Measurements from ENCODE around the gene MACROD2.

The MACROD2 gene

DNA sequence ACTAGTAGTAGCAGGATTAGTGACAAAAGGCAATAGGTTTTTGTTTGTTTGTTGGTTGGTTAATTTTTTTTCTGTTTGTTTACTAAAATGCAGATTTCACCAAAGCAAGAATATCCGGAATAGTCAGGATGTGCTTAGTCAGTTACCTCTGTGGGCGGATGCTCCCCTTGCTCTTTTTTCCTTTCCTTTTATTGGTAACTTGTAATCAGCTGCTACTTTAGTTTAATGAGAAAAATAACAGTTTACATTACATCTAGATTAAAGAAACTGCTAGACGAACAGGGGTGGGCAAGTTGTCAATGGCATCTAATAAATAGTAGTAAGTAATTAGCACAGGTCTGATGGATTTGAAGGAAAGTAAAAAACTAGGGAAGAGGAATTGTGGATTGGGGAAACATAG, 989.0 kb downstream of the MACROD2 start (continued):
- TF ChIP-seq ZXDB (tag by site-specific recombination; IDR thresholded peaks at IDR 0.05) (no peak), ZNF157 (tag by site-specific recombination; IDR thresholded peaks at IDR 0.05) (no peak), ZNF623 (tag by site-specific recombination; IDR thresholded peaks at IDR 0.05) (no peak), ZNF530 (tag by site-specific recombination; IDR thresholded peaks at IDR 0.05; ENCODE audit: low read depth) (no peak), GLI2 (tag by site-specific recombination; IDR thresholded peaks at IDR 0.05; ENCODE audit: borderline replicate concordance, low read depth) (no peak), ZNF184 (tag by site-specific recombination; IDR thresholded peaks at IDR 0.05) (no peak), ZNF274 (IDR thresholded peaks at IDR 0.05; ENCODE audit: low read length) (no peak), ZNF274 (tag by site-specific recombination; IDR thresholded peaks at IDR 0.05; ENCODE audit: borderline replicate concordance) (no peak), ZNF501 (tag by site-specific recombination; IDR thresholded peaks at IDR 0.05) (no peak)
- TF ChIP-seq, protein P1, sequence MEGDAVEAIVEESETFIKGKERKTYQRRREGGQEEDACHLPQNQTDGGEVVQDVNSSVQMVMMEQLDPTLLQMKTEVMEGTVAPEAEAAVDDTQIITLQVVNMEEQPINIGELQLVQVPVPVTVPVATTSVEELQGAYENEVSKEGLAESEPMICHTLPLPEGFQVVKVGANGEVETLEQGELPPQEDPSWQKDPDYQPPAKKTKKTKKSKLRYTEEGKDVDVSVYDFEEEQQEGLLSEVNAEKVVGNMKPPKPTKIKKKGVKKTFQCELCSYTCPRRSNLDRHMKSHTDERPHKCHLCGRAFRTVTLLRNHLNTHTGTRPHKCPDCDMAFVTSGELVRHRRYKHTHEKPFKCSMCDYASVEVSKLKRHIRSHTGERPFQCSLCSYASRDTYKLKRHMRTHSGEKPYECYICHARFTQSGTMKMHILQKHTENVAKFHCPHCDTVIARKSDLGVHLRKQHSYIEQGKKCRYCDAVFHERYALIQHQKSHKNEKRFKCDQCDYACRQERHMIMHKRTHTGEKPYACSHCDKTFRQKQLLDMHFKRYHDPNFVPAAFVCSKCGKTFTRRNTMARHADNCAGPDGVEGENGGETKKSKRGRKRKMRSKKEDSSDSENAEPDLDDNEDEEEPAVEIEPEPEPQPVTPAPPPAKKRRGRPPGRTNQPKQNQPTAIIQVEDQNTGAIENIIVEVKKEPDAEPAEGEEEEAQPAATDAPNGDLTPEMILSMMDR (tag by site-specific recombination; IDR thresholded peaks at IDR 0.05), result no peak
- TF ChIP-seq, protein P2, sequence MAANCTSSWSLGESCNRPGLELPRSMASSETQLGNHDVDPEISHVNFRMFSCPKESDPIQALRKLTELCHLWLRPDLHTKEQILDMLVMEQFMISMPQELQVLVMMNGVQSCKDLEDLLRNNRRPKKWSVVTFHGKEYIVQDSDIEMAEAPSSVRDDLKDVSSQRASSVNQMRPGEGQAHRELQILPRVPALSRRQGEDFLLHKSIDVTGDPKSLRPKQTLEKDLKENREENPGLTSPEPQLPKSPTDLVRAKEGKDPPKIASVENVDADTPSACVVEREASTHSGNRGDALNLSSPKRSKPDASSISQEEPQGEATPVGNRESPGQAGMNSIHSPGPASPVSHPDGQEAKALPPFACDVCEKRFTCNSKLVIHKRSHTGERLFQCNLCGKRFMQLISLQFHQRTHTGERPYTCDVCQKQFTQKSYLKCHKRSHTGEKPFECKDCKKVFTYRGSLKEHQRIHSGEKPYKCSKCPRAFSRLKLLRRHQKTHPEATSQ (tag by site-specific recombination; IDR thresholded peaks at IDR 0.05), result no peak

DNA sequence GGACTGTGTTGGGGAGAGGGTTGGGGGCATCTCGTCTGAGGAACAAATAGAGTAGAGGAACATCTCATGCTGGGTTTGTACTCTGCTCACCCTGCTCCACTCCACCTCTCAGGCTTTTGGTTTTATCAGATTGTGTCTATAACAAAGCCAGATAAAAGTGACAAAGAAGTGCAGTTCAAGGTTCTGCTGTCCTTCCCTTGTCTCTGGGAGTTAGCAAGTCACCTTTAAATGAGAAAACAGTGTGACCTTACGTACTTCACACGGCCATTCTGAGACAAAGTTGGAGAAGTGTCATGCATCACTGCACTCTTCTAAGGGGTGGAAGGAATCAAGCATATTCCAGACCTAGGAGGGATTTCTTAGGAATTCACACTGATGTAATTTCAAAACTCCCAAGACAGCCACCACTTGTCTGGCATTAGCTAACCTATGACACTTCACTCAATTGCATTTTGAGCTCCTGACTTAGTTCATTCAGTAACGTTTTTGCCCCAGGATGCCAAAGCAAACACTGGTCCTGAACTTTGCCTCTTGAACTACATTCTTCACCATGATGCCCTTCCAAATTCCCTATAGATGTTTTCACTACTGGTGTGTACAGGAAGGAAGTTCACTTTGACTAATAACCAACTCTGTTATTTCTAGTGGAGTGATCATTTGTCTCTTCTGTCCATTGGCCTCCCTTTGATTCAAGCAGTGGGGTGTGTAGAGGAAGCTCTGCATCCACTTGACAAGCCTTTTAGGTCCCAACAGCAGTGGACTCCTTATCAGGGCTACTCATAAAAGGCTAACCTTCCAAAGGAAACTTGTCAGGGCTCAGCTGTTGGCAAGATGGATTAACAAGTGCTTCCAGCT, 989.7 kb downstream of the MACROD2 start:
- CTCF ChIA-PET, result no interaction called here
- no peaks in the 10 kb centered on the region for H3K4me1 ChIP-seq (ENCODE audit: control insufficient read depth, insufficient read depth, low read length)

GRCh38 chr20:14986026-14986655, 990.8 kb downstream of the MACROD2 start:
- Histone ChIP-seq H3K9me3 (ENCODE audit: control insufficient read depth, insufficient read depth, low read depth, low read length) (no peaks in the 10 kb centered on the region), H3K4me1 (ENCODE audit: control insufficient read depth, insufficient read depth, low read length) (no peaks in the 10 kb centered on the region), H3K4me3 (ENCODE audit: low read depth, low read length) (no peak overlapping the region), H3K36me3 (ENCODE audit: control insufficient read depth in 2 of 2, insufficient read depth in 1 of 2, low read length in 2 of 2) (no peaks in the 10 kb centered on the region), H3K27ac (ENCODE audit: extremely low read depth, low read depth, low read length) (no peak overlapping the region)
- TF ChIP-seq ZNF223 (tag by site-specific recombination; IDR thresholded peaks at IDR 0.05) (no peak), ZNF10 (tag by site-specific recombination; IDR thresholded peaks at IDR 0.05) (no peak), HOXD13 (CRISPR knock-in tag; IDR thresholded peaks at IDR 0.05; ENCODE audit: borderline replicate concordance) (peak; percentile 78), OVOL3 (tag by site-specific recombination; IDR thresholded peaks at IDR 0.05) (no peak), ZNF184 (tag by site-specific recombination; IDR thresholded peaks at IDR 0.05) (no peak)
- ChIA-PET POLR2A (interaction anchor here (1.1 kb wide), 1 partner anchor 9 kb away, joined by 5 read pairs; no protein-coding TSS in a partner anchor), CTCF (no interaction called here)

More for the DNA sequence above, 989.7 kb downstream of the MACROD2 start:
- Histone ChIP-seq H3K36me3 (ENCODE audit: control insufficient read depth in 2 of 2, insufficient read depth in 1 of 2, low read length in 2 of 2) (no peaks in the 10 kb centered on the region), H3K4me3 (ENCODE audit: low read depth, low read length) (no peak overlapping the region), H3K27ac (ENCODE audit: extremely low read depth, low read depth, low read length) (no peak overlapping the region), H3K9me3 (ENCODE audit: control insufficient read depth, insufficient read depth, low read depth, low read length) (no peaks in the 10 kb centered on the region)
- POLR2A ChIA-PET, result interaction anchor here (1.1 kb wide), 1 partner anchor 7 kb away, joined by 5 read pairs; no protein-coding TSS in a partner anchor
- TF ChIP-seq ZNF341 (tag by site-specific recombination; IDR thresholded peaks at IDR 0.05; ENCODE audit: low read depth), result no peak
- TF ChIP-seq ZNF221 (tag by site-specific recombination; IDR thresholded peaks at IDR 0.05; ENCODE audit: borderline replicate concordance), result no peak
